Superior temporal gyrus (tissue), 1 donor: ENCODE results near the gene DAPK1.

Source experiments
- DNase-seq: peaks from one replicate; pipeline ENCODE4 v3.0.0-alpha.2; 2016; ENCODE audit errors: extremely low spot score

Gene DAPK1

GRCh38 chr9:87568401-87568800, 70.7 kb downstream of the DAPK1 start:
- DNase-seq, result no peak

- no peak for DNase-seq
Measured at GRCh38 chr9:87569008-87569509, 71.4 kb downstream of the DAPK1 start.

GRCh38 chr9:87569518-87569917, 71.9 kb downstream of the DAPK1 start:
- no peak for DNase-seq

- no peak for DNase-seq
Measured at GRCh38 chr9:87570000-87570908, 72.6 kb downstream of the DAPK1 start.

GRCh38 chr9:87572719-87573118, 75.1 kb downstream of the DAPK1 start:
- peak; percentile 50 for DNase-seq

- DNase-seq, result no peak
Measured at GRCh38 chr9:87573841-87574342, 76.2 kb downstream of the DAPK1 start.

- DNase-seq, result no peak
Measured at GRCh38 chr9:87577746-87578145, 80.1 kb downstream of the DAPK1 start.

GRCh38 chr9:87578625-87579024, 81.0 kb downstream of the DAPK1 start:
- no peak for DNase-seq

- DNase-seq, result no peak
Measured at GRCh38 chr9:87579781-87580541, 82.3 kb downstream of the DAPK1 start.

GRCh38 chr9:87580941-87581438, 83.3 kb downstream of the DAPK1 start:
- no peak for DNase-seq

- no peak for DNase-seq
Measured at GRCh38 chr9:87581513-87581912, 83.8 kb downstream of the DAPK1 start.

- no peak for DNase-seq
Measured at GRCh38 chr9:87581949-87582637, 84.4 kb downstream of the DAPK1 start.

GRCh38 chr9:87584326-87584725, 86.7 kb downstream of the DAPK1 start:
- DNase-seq, result no peak

GRCh38 chr9:87585123-87585855, 87.6 kb downstream of the DAPK1 start:
- DNase-seq, result no peak

GRCh38 chr9:87586731-87587355, 89.2 kb downstream of the DAPK1 start:
- DNase-seq, result no peak

- DNase-seq, result no peak
Measured at GRCh38 chr9:87587356-87587745, 89.7 kb downstream of the DAPK1 start.

- no peak for DNase-seq
Measured at GRCh38 chr9:87587864-87588263, 90.2 kb downstream of the DAPK1 start.

GRCh38 chr9:87588339-87588738, 90.7 kb downstream of the DAPK1 start:
- no peak for DNase-seq

- no peak for DNase-seq
Measured at GRCh38 chr9:87590996-87591395, 93.3 kb downstream of the DAPK1 start.

GRCh38 chr9:87592554-87593358, 95.1 kb downstream of the DAPK1 start:
- DNase-seq, result no peak
